Endothelial cell of umbilical vein (primary cell): ENCODE data around the gene LINGO4. TPM values are rescaled to one million over a fixed set of nuclear protein-coding genes. Genes with fewer than 3 reads are reported as not detected.

Source experiments
- BruUV-seq: library from RNA; stranded (reverse); fragments of 400-500 nt; replicated peaks from 2 replicates; lab custom pipeline; 2021; lab: Mats Ljungman, UMichigan
- CTCF ChIA-PET: fragments of 300-600, 350-600 bp; sonication (Branson Sonifier 250); formaldehyde crosslinking; loops from one replicate; lab custom pipeline; 2021; ENCODE audit warnings: antibody characterized with exemption, inconsistent platforms; lab: Charles Lee
- POLR2A ChIA-PET: fragments of 300-600, 350-600 bp; sonication (Branson Sonifier 250); formaldehyde crosslinking; loops from one replicate; lab custom pipeline; 2021; ENCODE audit warnings: antibody characterized with exemption, inconsistent platforms; lab: Charles Lee
- DNase-seq: peaks from one replicate; pipeline ENCODE4 v3.0.0-alpha.2; 2011; ENCODE audit warnings: low read depth, low spot score
- FAIRE-seq: peaks from 2 replicates; lab custom pipeline; 2011; peaks lifted over from hg19 to GRCh38; lab: Jason Lieb, UNC
- H2AFZ ChIP-seq: 2 replicates; pipeline ENCODE4 v1.6.0; 2012; ENCODE audit warnings: low read depth, low read length, control low read depth, inconsistent platforms
- H3K27ac ChIP-seq: 2 replicates; pipeline ENCODE4 v1.5.1; 2011; ENCODE audit warnings: low read depth, mild to moderate bottlenecking, control low read depth, low read length, moderate library complexity; ENCODE audit not compliant: insufficient read depth
- H3K27me3 ChIP-seq, 2 experiments: 2 replicates each; pipeline versions ENCODE4 v1.6.0 to v1.6.1; 2011; ENCODE audit warnings: low read length in 2 of 2, mixed read lengths in 1 of 2; ENCODE audit not compliant: control insufficient read depth in 2 of 2, insufficient read depth in 2 of 2
- H3K36me3 ChIP-seq, 2 experiments: 2 replicates in 1 of 2; 3 replicates in 1 of 2; pipeline ENCODE4 v1.5.1; 2011; ENCODE audit warnings: low read length in 2 of 2, mild to moderate bottlenecking in 1 of 2, moderate library complexity in 1 of 2; ENCODE audit not compliant: control insufficient read depth in 2 of 2, insufficient read depth in 2 of 2; ENCODE audit errors: extremely low read depth in 1 of 2
- H3K4me1 ChIP-seq: 3 replicates; pipeline ENCODE4 v1.5.1; 2011; ENCODE audit warnings: mild to moderate bottlenecking, low read length; ENCODE audit not compliant: control insufficient read depth, insufficient read depth; ENCODE audit errors: extremely low read depth
- H3K4me2 ChIP-seq: 2 replicates; pipeline ENCODE4 v1.6.1; 2011; ENCODE audit warnings: low read length, control low read depth, mixed read lengths; ENCODE audit not compliant: insufficient read depth
- H3K4me3 ChIP-seq, 3 experiments: fragments of 200-600 bp in 1 of 3; sonication (generic), shearing (Covaris generic) in 1 of 3; replicated peaks in 1 of 3; 2 replicates each; pipeline ENCODE4 v1.5.1; 2011 to 2016; ENCODE audit warnings: control low read depth in 3 of 3, low read length in 3 of 3, mild to moderate bottlenecking in 2 of 3, inconsistent platforms in 1 of 3, low read depth in 1 of 3, moderate library complexity in 1 of 3; ENCODE audit not compliant: insufficient read depth in 1 of 3
- H3K79me2 ChIP-seq: 2 replicates; pipeline ENCODE4 v1.6.0; 2012; ENCODE audit warnings: low read length, inconsistent platforms; ENCODE audit not compliant: control insufficient read depth, insufficient read depth
- H3K9ac ChIP-seq: replicated peaks from 2 replicates; pipeline ENCODE3; 2011; ENCODE audit warnings: low read length, control low read depth; ENCODE audit not compliant: insufficient read depth; ENCODE audit errors: extremely low read depth
- H3K9me1 ChIP-seq: replicated peaks from 3 replicates; pipeline ENCODE4 v1.6.0; 2011; ENCODE audit warnings: mild to moderate bottlenecking, low read length; ENCODE audit not compliant: control insufficient read depth, insufficient read depth; ENCODE audit errors: extremely low read depth
- H3K9me3 ChIP-seq: replicated peaks from 2 replicates; pipeline ENCODE4 v1.5.1; 2012; ENCODE audit warnings: low read length, inconsistent platforms; ENCODE audit not compliant: control insufficient read depth, insufficient read depth
- H4K20me1 ChIP-seq: replicated peaks from 2 replicates; pipeline ENCODE3; 2011; ENCODE audit warnings: mild to moderate bottlenecking, low read length; ENCODE audit not compliant: control insufficient read depth, insufficient read depth; ENCODE audit errors: extremely low read depth
- EZH2 ChIP-seq: IDR thresholded peaks from 2 replicates; pipeline ENCODE4 v1.6.1; 2012; ENCODE audit warnings: borderline replicate concordance, low read depth, mild to moderate bottlenecking, moderate library complexity, low read length, inconsistent platforms; ENCODE audit not compliant: severe bottlenecking
- FOS ChIP-seq: IDR thresholded peaks from 2 replicates; pipeline ENCODE4 v1.6.1; 2011; ENCODE audit warnings: mild to moderate bottlenecking, low read length, moderate library complexity, borderline replicate concordance; ENCODE audit not compliant: insufficient read depth
- GATA2 ChIP-seq: IDR thresholded peaks from 2 replicates; pipeline ENCODE4 v1.7.0; 2011; ENCODE audit warnings: low read depth, mild to moderate bottlenecking, moderate library complexity, mixed read lengths, low read length; ENCODE audit not compliant: insufficient read length, insufficient read depth
- JUN ChIP-seq: IDR thresholded peaks from 2 replicates; pipeline ENCODE4 v1.6.1; 2011; ENCODE audit warnings: borderline replicate concordance, low read depth; ENCODE audit not compliant: insufficient read length, insufficient read depth
- POLR2A ChIP-seq: IDR thresholded peaks from 2 replicates; pipeline ENCODE4 v1.6.1; 2012; ENCODE audit warnings: low read depth, mild to moderate bottlenecking, control low read depth, low read length
- POLR2AphosphoS5 ChIP-seq: IDR thresholded peaks from 2 replicates; pipeline ENCODE4 v1.6.1; 2012; ENCODE audit warnings: low read depth, mild to moderate bottlenecking, control low read depth, low read length, moderate library complexity; ENCODE audit not compliant: insufficient read depth
- dilution Hi-C: fragments of 300-500 bp; cut with MboI; formaldehyde crosslinking; loops from one replicate; pipeline ENCODE4 v1.15.0; 2019; ENCODE audit warnings: low sequenced_read_pairs; ENCODE audit not compliant: extremely low pct_ligation_motif_present
- intact Hi-C: fragments of 100-400 bp; cut with micrococcal nuclease; formaldehyde crosslinking; loops from one replicate; pipeline ENCODE4 v1.10.0; 2022
- polyA plus RNA-seq, 4 experiments: library from polyadenylated mRNA; depleted of rRNA in 3 of 4; stranded (reverse) in 3 of 4; unstranded in 1 of 4; fragments of >200 nt; gene quantifications; 2 replicates each; pipeline versions ENCODE4 v1.2.1 to v1.2.3, GENCODE V29; 2011 to 2012; ENCODE audit warnings: missing spikeins in 1 of 4
- total RNA-seq: library from RNA; stranded (reverse); gene quantifications from 2 replicates; pipeline ENCODE4 v1.2.3, GENCODE V29; 2021
- TF ChIP-seq, protein P1 (sequence below): IDR thresholded peaks from 2 replicates; pipeline ENCODE4 v1.6.1; 2011; ENCODE audit not compliant: insufficient read depth, insufficient read length

The LINGO4 gene
- total and polyA plus RNA-seq, 2 donors (not counting 3 experiments of a cell fraction or from before 2014, with no cell fraction given): not detected

DNA sequence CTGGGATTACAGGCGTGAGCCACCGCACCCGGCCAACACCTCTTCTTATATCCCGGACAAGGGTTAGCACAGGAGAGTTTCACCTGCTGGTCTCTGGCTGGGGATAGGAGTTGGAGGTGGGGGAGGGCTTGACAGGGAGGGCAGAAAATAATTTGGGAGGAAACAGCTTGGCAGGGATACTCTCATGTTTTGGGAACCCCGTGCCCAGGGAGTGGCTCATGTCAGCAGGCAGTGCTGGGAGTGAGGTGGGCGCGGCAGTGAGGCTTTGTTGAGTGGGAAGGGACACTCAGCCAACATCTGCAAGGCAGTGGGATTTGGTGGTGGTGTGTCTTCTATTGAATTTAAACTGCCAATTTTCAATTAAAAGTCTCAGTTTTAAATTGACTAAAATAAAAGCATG is 49.4 kb upstream of the LINGO4 start:
- no peak overlapping the region for H3K27ac ChIP-seq
- DNase-seq (no peak), FAIRE-seq (no peak)
- ChIA-PET POLR2A (no interaction called here), CTCF (no interaction called here)
- dilution Hi-C loops (no loop called here), intact Hi-C loops (no loop called here)
- H3K9me3 ChIP-seq: no peaks in the 10 kb centered on the region
- TF ChIP-seq EZH2 (no peak), GATA2 (no peak), POLR2AphosphoS5 (no peak), JUN (no peak)
- TF ChIP-seq, protein P1, sequence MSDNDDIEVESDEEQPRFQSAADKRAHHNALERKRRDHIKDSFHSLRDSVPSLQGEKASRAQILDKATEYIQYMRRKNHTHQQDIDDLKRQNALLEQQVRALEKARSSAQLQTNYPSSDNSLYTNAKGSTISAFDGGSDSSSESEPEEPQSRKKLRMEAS: no peak
- H3K4me2 ChIP-seq: no peak overlapping the region
- no peaks in the 10 kb centered on the region for H3K79me2 ChIP-seq
- no TSS peak for BruUV-seq
- H3K4me3 ChIP-seq: no peak overlapping the region
- no peak overlapping the region for H3K9ac ChIP-seq
- no peaks in the 10 kb centered on the region for H4K20me1 ChIP-seq
- no peak overlapping the region for H2AFZ ChIP-seq
- H3K4me1 ChIP-seq: peaks cover 7% of the 10 kb centered on the region
- H3K27me3 ChIP-seq: peaks cover 0 to 6% of the 10 kb centered on the region in 2 experiments
- H3K9me1 ChIP-seq: no peaks in the 10 kb centered on the region
- H3K36me3 ChIP-seq: no peaks in the 10 kb centered on the region

DNA sequence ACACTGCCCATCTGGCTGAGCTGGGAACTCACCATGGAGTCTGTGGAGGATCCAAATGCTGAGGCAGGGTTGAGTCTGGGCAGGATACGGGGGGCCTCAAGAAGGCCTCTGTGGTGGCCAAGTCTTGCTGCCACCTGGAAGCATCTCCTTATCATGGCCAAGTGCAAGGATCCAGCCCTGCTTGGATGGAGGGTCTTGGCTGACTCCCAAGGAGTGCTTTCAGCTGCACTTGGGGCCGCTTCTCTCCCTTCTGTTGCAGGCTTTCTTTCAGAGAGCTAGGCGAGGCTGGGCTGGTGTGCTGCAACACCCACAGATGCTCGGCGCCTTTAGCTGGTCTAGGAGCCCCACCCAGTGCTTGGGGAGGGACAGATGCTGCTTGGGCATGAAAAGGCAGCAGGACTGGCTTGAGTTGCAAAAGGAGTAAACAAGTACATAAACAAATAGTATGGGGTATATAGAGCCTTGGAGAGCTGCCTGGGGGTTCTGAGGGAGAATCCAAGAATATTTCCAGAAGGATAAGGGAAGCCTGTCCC is 48.3 kb upstream of the LINGO4 start, which contains the start of gene THEM5:
Gene THEM5 (minus strand): TSS at position 302 of the 533 bp plus-strand sequence. CDS start 147 bp downstream, at position 155.
- no TSS peak for BruUV-seq
- FAIRE-seq: no peak

More for the DNA sequence above, 48.3 kb upstream of the LINGO4 start, which contains the start of gene THEM5:
- Histone ChIP-seq H3K36me3 (no peaks in the 10 kb centered on the region), H3K27me3 (peaks cover 3 to 6% of the 10 kb centered on the region in 2 experiments), H3K4me3 (no peak within 1 kb of the TSS), H4K20me1 (no peaks in the 10 kb centered on the region), H3K9me3 (no peaks in the 10 kb centered on the region), H2AFZ (no peak within 1 kb of the TSS), H3K4me1 (peaks cover 10% of the 10 kb centered on the region), H3K79me2 (no peaks in the 10 kb centered on the region), H3K27ac (no peak within 1 kb of the TSS), H3K4me2 (no peak within 1 kb of the TSS), H3K9me1 (no peaks in the 10 kb centered on the region), H3K9ac (no peak within 1 kb of the TSS)
- no peak for DNase-seq
- intact Hi-C loops (no loop called here), dilution Hi-C loops (no loop called here)
- TF ChIP-seq POLR2AphosphoS5 (no peak), POLR2A (no peak), GATA2 (no peak), FOS (no peak)
- TF ChIP-seq, protein P1: no peak
- ChIA-PET POLR2A (no interaction called here), CTCF (interaction anchor here (1.6 kb wide), 1 partner anchor 31 kb away, joined by 3 read pairs; no protein-coding TSS in a partner anchor)
